Measurements from ENCODE around the gene LIMA1.

GRCh38 chr12:50181691-50182090, 101.6 kb downstream of the LIMA1 start:
- no peak for TF ChIP-seq CTCF (IDR thresholded peaks at IDR 0.05; ENCODE audit: borderline replicate concordance, extremely low read depth, low read length, poor library complexity, severe bottlenecking)
- no peak for TF ChIP-seq EZH2 (IDR thresholded peaks at IDR 0.05; ENCODE audit: borderline replicate concordance, low read depth, low read length, severe bottlenecking)

Measured in DND-41 (cell line).